GM19467 (cell line): ENCODE measurements around the gene SSBP3.

Source experiments
- ATAC-seq: cut with Tn5 transposase; IDR thresholded peaks from one replicate; pipeline ENCODE4 v1.9.1; 2021; ENCODE audit warnings: mild to moderate bottlenecking, moderate library complexity; ENCODE audit not compliant: unreplicated experiment

The SSBP3 gene

DNA sequence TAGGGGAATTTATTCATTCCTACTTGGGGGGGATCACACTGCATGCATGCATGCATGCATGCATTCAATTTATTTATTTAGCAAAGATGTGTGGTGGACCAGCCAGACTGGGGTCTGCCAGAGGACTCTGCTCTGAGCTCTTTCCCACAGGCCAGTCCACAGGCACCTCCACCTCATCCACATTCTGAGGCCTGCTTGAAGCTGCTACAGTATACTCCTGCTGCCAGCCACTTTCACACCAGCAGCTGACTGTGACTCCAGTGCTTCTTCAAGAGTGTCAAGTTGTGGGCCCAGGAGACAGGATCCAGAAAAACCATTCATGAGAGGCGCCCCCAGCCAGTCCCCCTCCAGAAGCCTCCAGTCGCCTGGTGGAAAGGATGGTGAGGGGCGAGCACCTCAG is 30.9 kb downstream of the SSBP3 start:
- no peak for ATAC-seq

DNA sequence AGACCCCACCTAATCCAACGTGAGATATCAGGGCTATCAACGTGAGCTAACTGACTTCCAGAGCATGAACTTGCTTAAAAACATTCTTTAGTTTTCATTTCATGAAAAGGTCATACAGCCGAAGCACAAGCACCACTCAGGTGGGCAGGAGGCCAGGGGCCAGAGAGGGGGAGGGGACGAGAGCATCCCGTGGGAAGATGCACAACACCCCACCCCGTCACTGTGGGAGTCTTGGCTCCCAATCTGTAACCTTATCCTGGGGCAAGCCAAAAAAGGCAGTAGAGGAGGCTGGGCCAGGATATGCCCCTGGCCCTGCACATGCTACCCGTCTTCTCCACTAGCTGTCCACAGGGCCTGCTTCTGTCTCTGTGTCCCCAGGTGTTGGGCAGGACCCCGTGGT is 31.4 kb downstream of the SSBP3 start:
- ATAC-seq, result no peak

DNA sequence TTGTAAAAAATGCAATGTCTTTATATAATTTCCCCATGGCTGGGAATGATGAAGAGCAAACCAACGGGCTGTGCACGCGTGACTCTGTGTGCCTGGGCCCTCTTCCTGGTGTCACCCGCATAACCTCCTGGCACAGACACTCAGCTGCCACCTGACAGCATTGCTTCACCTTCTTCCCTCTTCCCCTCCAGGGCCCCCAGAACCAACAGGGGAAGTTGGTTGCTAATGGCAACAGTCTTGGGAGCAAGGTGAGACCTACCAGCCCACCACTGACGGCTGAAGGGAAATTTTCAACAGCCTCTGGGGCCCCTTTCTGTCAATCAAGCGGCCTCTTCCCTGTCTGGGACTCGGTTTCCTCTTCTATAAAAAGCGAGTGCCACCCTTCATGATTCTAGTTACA is 33.2 kb downstream of the SSBP3 start:
- no peak for ATAC-seq

DNA sequence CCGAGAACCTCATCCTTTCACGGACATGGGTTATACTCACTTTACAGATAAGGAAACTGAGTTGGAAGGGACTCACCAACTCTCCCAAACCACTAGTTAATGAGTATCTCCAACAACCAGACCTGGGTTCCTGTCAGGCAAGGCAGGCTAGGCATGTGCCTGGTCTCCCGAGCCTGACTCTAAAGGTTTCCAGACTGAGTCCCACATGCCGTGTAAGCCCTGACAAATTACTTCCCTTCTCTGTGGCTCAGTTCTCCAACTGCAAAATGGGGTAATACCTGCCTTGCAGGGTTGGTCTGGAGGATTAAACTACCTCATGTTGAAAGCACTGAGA is 34.3 kb downstream of the SSBP3 start:
- peak; percentile 39 for ATAC-seq

DNA sequence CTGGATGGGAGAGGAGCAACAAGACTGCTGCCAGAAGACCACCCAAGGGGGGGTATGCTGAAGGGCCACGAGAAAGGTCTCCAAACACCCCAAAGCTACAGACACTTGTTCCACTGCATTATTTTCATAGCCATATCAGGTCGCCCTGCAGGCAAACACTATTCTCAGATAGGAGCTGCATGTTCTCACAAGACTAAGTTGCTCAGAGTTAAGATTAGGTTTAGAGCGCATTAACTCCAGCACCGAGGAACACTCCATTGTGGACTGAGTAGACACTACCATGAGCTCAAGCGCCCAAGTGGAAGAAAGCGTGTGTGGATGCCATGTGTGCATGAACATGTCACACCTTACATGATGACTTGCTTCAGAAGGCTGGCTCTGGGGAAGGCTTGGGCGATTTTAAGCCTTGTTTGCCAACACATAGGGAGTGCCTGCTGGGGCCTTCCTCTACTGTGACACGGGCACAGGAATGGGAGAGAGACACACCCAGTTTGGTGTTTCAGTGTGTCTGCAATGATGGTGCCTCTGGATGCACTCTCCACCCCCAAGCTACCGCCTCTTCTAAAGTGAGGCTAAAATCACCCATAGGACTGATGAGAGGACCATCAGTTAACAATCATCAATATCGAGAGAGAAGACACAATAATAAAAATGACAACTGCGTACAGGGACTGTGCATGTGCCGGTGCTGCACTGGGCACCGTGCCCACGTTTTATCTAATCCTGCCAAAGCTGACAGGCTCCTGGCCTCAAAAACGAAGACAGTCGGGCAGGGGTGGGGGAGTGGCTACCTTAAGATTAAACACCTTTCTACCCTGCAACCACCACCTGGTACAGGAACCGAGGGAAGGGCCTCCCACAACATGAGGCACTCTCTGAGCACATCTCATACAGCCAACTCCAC is 34.9 kb downstream of the SSBP3 start:
- no peak for ATAC-seq

DNA sequence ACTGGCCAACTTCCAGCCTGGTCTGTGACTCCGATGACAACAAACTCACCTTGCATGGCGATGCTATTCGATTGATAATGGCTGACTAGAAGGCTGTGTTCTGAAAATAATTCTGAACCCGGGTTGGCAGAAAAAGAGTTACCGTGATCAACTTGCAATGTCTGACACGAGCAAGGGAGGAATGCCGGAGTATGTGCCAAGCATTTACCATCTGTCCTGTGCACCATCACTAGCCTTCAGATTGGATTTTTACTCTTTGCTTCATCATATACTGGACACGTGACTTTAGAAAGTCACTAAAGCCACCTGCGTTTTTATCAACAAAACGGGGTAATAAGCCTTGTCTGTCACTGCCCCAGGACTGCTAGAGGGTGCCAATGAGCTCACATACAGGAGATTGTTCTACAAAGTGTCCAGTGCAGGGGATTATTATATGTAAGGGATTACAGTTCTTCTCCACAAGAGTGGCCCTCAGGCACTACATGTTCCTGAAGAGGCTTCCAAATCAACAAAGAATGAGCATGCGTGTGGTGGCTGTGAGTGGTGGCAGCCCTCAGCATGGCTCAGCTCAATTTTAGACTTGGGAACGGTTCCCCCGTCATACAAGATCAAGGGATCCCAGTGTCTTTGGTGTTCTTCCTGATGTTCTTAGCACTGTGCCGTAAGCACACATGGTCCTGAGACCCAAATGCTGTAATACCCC is 35.8 kb downstream of the SSBP3 start:
- ATAC-seq, result no peak

DNA sequence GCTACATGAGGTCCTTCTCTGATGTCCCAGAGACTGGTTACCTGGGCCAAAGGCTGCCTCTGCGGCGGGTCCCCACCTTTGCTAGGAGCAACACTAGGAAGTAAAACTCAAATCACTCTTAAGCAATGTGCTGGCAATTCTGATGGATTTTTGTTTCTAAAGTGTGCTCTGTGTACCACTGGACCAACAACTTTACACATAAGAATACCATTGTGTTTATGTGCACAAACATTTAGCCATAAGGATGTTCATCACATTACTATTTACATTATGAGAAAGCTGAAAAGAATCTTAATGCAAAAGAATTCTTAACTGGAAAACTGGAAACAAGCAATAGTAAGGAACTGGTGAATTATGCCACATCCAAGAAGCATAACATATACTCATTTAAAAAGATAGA is 38.6 kb downstream of the SSBP3 start:
- no peak for ATAC-seq

DNA sequence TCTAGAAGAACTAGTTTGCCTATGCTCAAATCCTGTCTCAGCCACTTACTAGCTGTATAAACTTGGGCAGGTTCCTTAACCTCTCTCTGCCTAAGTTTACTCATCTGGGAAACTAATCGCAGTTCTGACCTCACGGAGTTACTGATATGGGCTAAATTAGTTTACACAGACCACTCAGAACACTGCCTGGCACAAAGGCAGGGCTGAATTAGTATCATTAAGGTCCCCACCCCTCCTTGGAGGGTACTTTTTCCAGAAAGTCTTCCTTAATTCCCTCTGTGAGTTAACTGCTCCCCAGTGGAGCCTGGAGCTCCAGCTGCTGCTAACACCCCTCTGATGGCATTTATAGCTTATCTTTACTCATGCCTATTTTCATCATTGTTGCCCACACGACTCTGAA is 40.3 kb downstream of the SSBP3 start:
- ATAC-seq, result no peak

DNA sequence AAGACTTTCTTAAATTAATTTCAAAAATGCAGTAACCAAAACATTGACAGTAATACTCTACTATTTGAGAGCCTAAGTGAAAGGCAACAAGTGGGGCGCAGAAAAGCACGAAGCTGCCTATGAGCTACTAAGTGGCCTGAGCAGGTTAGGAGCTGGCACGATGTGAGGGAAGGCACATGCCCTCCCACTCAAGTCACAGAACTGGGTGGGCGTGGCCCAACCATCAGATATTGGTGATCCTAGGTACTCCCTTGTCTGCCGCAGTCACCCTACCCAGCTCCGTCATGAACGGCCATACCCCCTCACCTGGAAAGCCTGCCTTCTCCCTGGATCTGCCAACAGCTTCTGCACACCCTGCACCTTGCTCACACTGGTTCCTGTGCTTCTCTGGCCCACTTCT is 40.8 kb downstream of the SSBP3 start:
- no peak for ATAC-seq

DNA sequence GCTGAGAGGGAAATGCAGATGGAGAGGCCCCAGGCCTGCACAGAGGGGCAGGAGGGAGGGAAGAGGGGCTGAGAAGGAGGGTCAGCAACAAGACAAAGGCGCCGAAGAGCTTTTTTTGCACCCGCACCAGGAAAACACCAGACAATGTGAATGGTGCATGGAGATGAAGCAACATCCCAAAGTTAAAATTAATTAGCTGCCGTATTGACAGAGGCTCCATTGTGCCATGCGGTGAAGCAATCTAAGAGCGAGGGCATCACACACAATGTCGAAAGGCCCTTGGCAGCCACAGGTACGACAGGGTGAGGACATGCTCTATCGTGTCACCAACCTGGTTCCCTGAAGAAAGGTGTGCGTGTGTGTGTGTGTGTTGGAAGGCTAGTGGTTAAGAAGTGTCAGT is 41.2 kb downstream of the SSBP3 start:
- ATAC-seq, result no peak

DNA sequence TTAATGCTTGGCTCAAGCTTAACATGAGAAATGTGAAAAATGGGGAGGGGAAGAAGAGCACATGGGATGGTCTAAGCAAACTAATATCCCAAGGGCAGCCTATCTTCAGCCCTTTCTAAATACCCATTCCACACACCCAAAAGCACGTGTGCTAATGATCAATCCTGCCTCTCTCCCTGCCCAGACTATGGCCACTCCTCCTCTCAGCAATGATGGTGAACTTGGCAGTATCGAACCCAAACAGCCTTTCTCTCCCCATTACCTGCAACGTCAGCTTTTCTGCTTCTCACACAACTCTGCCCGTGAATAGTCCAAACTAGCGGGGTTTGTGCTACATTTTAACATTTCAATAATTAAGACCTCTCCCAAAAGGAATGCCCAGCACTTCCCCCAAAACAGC is 41.6 kb downstream of the SSBP3 start:
- no peak for ATAC-seq

DNA sequence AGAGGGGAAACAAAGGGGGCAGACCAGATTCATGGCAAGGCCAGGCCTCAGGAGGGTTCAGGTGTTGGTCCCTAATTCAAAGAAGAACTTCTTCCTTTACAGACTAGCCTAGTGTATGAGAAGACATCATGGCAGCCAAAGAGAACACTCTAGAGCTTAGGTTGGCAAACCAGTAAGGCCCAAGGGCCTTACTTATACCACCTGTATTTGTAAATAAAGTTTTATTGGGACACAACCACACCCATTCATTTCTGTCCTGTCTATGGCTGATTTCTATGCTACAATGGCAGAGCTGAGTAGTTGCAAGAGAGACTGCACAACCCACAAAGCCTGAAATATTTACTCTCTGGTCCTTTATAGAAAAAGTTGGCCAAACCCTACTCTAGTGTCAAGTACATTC is 42.3 kb downstream of the SSBP3 start:
- no peak for ATAC-seq

DNA sequence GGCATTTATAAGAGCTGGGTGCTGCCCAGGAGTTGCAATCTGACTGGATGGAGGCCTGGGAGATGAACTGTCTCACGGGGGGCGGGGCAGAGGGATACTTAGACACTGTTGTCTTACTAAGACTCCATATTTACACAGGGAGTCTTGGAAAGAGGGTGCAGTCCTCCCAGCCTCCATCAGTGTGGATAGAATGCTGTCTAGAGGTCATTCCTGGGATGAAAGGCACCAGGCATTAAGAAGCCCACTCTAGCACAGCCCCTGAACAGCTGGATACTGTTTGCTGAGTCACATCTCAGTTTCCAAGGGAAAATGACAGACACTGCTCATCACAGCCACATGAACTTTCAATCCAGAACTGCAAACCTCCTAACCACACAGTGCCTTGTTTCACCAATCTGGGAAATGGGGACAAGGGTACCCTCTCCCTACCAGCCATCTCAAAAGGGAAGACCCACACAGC is 43.3 kb downstream of the SSBP3 start:
- no peak for ATAC-seq

DNA sequence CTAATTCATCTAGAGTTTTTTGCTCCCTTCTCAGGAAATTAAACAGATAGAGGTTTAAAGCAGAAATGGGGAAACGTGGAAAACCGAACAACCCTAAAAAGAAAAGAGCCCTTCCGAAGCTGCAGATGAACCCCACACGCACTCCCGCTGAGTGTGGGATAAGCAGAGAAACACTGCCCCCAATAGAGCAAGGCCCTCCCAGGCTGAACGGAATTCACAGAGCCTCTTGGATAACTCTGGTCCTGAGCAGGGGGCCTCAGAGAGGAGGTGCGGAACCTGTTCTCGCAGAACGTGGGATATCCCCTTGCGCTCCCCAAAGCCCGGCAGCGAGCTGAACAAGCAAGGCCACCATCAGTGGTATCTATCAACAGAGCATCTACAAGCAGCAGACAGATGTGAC is 44.9 kb downstream of the SSBP3 start:
- no peak for ATAC-seq

DNA sequence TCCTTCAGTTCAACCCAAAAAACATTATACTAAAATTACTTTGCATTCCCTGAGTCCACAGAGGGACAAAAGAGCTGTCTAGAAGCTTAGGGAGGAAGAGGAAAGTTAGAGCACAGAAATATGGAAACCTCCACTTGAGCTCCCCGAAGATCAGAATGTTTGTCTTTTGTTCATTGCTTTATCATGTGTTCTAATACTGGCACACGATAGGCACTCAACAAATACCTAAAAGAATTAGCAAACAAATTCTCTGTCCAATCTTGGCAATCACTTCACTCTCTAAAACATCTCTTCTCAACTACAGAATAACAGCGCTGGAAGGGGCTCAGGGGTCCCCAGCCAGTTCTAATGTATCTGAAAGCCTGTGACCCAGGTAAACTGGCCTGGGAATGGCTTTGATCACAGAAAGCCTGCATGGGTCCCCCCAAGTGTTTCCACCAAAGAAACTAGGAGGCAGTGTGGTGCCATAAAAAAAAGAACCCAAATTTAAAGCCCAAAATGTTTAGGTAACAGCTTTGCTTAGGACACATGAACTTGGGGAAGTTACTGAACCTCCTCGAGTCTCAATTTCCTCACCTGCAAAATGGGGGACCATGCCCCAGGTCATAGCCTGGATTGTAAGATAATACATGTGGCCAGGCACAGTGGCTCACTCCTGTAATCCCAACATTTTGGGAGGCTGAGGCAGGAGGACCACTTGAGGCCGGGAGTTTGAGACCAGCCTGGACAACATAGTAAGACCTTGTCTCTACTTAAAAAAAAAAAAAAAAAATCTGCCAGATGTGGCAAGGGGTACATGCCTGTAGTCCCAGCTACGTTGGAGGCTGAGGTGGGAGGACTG is 45.8 kb downstream of the SSBP3 start:
- no peak for ATAC-seq

DNA sequence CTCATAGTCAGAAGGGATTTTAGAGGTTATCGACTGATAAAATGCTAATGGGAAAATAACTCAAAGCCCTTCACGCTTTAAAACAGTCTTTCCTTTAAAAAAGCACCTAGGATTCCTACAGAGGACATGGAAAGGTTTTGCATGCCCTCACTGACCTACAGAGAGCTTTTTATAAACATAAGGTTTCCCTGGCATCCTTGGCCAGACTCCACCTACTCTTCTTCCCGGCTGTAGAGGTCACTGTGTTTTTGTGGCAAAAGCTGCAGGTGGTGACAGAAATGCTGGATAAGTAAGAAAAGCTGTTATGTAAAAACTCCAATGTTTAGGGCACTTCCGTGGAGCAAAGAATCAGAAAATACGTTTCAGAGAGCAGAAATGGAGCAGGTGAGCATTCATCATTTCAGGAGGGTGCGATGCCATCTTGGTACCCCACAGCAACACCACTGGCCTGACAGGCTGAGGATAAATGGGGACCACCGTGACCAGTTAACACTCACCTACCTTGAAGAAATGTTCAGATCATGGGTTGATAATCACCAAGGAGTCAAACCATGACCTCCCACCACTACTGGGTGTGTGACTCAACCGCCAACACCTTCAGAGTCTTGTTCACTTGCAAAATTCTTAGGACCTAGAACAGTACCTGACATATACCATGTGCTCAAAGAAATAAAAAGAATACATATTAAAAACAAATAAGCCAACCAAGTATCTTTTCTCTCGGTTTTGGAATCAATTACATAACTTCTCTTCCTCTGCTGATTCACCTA is 46.6 kb downstream of the SSBP3 start:
- no peak for ATAC-seq

DNA sequence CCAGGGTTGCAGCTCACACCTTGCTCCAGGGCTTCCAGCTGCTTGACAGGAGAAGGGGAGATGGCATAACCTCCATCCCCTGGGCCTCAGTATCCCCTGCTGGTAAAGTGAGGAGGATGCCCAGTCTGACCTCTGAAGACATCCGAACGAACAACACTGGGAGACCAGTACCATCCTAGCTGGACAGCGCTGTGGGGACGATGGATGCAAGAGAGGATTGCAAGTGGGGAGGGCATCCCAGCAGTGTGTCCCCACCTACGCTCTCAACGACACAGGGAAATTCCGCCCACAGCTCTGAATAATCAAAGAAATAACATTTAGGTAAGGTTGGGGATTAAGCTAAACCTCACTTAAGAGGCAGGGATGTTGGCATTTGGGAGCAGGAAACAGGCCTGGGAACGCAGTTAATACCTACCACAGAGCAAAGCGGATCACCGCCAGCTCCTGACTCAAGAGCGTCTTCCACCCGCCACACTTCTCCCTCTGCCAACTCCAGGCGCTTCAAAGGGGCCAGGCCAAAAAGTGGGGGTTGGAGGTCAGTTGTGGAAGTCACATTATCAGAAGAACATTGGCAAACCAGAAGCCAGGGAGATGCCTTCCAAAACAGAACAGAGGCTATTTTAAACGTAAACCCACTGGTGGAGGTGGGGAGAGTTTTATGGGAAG is 47.6 kb downstream of the SSBP3 start:
- no peak for ATAC-seq

DNA sequence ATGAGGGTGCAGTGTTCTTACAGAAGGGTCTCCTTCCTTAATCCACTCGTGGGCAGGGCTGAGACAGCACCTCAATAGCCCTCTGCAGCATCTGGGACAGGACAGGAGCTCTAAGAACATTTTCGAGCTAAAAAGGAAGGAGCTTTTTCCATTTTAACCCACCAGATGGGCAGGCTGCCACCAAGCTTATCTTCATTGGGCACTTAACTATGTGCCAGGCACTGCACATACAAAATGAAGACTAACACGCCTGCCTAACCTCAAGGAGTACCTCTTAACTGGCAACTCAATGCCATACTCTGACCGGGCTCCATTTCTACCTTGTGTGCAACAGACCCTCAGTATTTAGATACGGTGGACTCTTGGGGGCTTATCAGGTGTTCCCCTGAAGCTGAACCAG is 48.2 kb downstream of the SSBP3 start:
- no peak for ATAC-seq

DNA sequence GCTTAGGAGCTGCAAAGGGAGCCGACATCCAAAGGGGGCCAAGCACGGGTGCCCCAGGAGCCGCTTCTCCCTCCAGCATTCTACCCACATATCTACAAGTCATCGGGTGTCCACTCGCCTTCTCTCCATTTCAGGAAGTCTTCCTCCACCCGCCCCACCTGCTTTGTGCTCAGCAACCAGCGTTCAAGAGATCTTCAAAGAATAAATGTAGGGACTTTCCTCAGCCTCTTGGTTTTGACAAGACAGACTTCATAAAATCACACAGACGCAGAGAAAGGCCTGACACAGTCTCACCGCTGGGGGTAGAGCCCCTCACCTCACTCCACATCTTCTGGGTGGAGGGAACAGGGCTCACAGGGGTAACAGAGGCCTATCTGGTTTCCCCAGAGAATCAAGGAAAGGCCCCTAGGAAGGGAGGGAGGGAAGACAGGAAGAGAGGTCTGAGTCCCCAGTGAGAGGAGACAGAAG is 49.5 kb downstream of the SSBP3 start:
- no peak for ATAC-seq
